H9 (cell line): ENCODE results near the gene BRS3. TPM values are rescaled to one million over a fixed set of nuclear protein-coding genes. Genes with fewer than 3 reads are reported as not detected.

Experiments
- DNase-seq: peaks from one replicate; pipeline ENCODE4 v3.0.0-alpha.2; 2017
- H2AFZ ChIP-seq: one replicate; pipeline ENCODE4 v1.6.1; 2013; ENCODE audit warnings: mild to moderate bottlenecking, low read length, control low read depth, moderate library complexity
- H2AK5ac ChIP-seq: 2 replicates; pipeline ENCODE4 v1.6.1; 2013; ENCODE audit warnings: low read length, control low read depth, mixed read lengths; ENCODE audit not compliant: insufficient read length
- H2BK120ac ChIP-seq: one replicate; pipeline ENCODE4 v1.6.1; 2013; ENCODE audit warnings: low read depth, mild to moderate bottlenecking, low read length, control low read depth, inconsistent platforms; ENCODE audit not compliant: poor library complexity, severe bottlenecking
- H2BK12ac ChIP-seq: 2 replicates; pipeline ENCODE4 v1.6.1; 2013; ENCODE audit warnings: low read length, control low read depth, mixed read lengths, low read depth; ENCODE audit not compliant: insufficient read length
- H2BK15ac ChIP-seq: 2 replicates; pipeline ENCODE4 v1.6.1; 2013; ENCODE audit warnings: low read depth, low read length, control low read depth
- H2BK20ac ChIP-seq: one replicate; pipeline ENCODE4 v1.6.1; 2013; ENCODE audit warnings: low read depth, mild to moderate bottlenecking, low read length, control low read depth, inconsistent platforms; ENCODE audit not compliant: poor library complexity, severe bottlenecking
- H2BK5ac ChIP-seq: 2 replicates; pipeline ENCODE4 v1.6.1; 2013; ENCODE audit warnings: low read length, control low read depth, mixed read lengths; ENCODE audit not compliant: insufficient read length
- H3K14ac ChIP-seq: 2 replicates; pipeline ENCODE4 v1.6.1; 2013; ENCODE audit warnings: low read length, control low read depth; ENCODE audit not compliant: insufficient read depth
- H3K18ac ChIP-seq: 2 replicates; pipeline ENCODE4 v1.6.1; 2013; ENCODE audit warnings: low read depth, mild to moderate bottlenecking, mixed read lengths, low read length, control low read depth; ENCODE audit not compliant: insufficient read length
- H3K23ac ChIP-seq: 2 replicates; pipeline ENCODE4 v1.6.1; 2013; ENCODE audit warnings: low read length, control low read depth, mixed read lengths, low read depth; ENCODE audit not compliant: insufficient read length
- H3K23me2 ChIP-seq: 2 replicates; pipeline ENCODE4 v1.6.1; 2013; ENCODE audit warnings: low read depth, mild to moderate bottlenecking, mixed read lengths, low read length, control low read depth; ENCODE audit not compliant: insufficient read length, poor library complexity, severe bottlenecking
- H3K27ac ChIP-seq: 2 replicates; pipeline ENCODE4 v1.5.1; 2013; ENCODE audit warnings: low read length, control low read depth, mixed read lengths, low read depth; ENCODE audit not compliant: insufficient read length
- H3K27me3 ChIP-seq: 2 replicates; pipeline ENCODE4 v1.6.1; 2013; ENCODE audit warnings: low read length, control low read depth, inconsistent platforms; ENCODE audit not compliant: insufficient read depth
- H3K4ac ChIP-seq: 2 replicates; pipeline ENCODE4 v1.6.1; 2013; ENCODE audit warnings: low read depth, mild to moderate bottlenecking, control low read depth, inconsistent platforms, low read length, moderate library complexity
- H3K4me1 ChIP-seq: 2 replicates; pipeline ENCODE4 v1.6.1; 2013; ENCODE audit warnings: low read length, control low read depth, inconsistent platforms; ENCODE audit not compliant: insufficient read depth
- H3K4me2 ChIP-seq: 2 replicates; pipeline ENCODE4 v1.6.1; 2013; ENCODE audit warnings: low read length, control low read depth, mixed read lengths; ENCODE audit not compliant: insufficient read length, insufficient read depth
- H3K56ac ChIP-seq: 2 replicates; pipeline ENCODE4 v1.6.1; 2013; ENCODE audit warnings: low read depth, mild to moderate bottlenecking, mixed read lengths, low read length, control low read depth; ENCODE audit not compliant: insufficient read length
- H3K79me1 ChIP-seq: 2 replicates; pipeline ENCODE4 v1.6.1; 2013; ENCODE audit warnings: low read depth, mild to moderate bottlenecking, moderate library complexity, low read length, control low read depth, inconsistent platforms; ENCODE audit not compliant: insufficient read depth, poor library complexity, severe bottlenecking
- H3K79me2 ChIP-seq: 2 replicates; pipeline ENCODE4 v1.6.1; 2013; ENCODE audit warnings: low read length, control low read depth, inconsistent platforms; ENCODE audit not compliant: insufficient read depth
- H3K9ac ChIP-seq: 2 replicates; pipeline ENCODE4 v1.6.1; 2013; ENCODE audit warnings: low read length, control low read depth, mixed read lengths; ENCODE audit not compliant: insufficient read length; ENCODE audit errors: extremely low read depth
- H3K9me3 ChIP-seq: one replicate; pipeline ENCODE4 v1.6.1; 2013; ENCODE audit warnings: low read depth, low read length, inconsistent platforms; ENCODE audit not compliant: control insufficient read depth
- H3T11ph ChIP-seq: one replicate; pipeline ENCODE4 v1.6.1; 2013; ENCODE audit warnings: mild to moderate bottlenecking, low read length, control low read depth, inconsistent platforms
- H4K20me1 ChIP-seq: one replicate; pipeline ENCODE4 v1.6.1; 2013; ENCODE audit not compliant: control insufficient read depth, insufficient read length, insufficient read depth
- H4K5ac ChIP-seq: 2 replicates; pipeline ENCODE4 v1.6.1; 2013; ENCODE audit warnings: low read depth, mild to moderate bottlenecking, mixed read lengths, low read length, control low read depth; ENCODE audit not compliant: insufficient read length
- H4K8ac ChIP-seq: replicated peaks from 2 replicates; pipeline ENCODE4 v1.6.1; 2013; ENCODE audit warnings: low read length, control low read depth, mixed read lengths, low read depth; ENCODE audit not compliant: insufficient read length
- H4K91ac ChIP-seq: 2 replicates; pipeline ENCODE4 v1.6.1; 2013; ENCODE audit warnings: low read depth, mild to moderate bottlenecking, moderate library complexity, mixed read lengths, low read length, control low read depth; ENCODE audit not compliant: insufficient read length
- H3K27ac Mint-ChIP-seq, 3 experiments: 2 replicates in 2 of 3; 3 replicates in 1 of 3; pipeline ENCODE4 v1.8.0; 2020 to 2021; ENCODE audit warnings: mixed read lengths in 3 of 3, mild to moderate bottlenecking in 1 of 3, moderate library complexity in 1 of 3
- H3K27me3 Mint-ChIP-seq: 2 replicates; pipeline ENCODE4 v1.8.0; 2021; ENCODE audit warnings: low read depth, mild to moderate bottlenecking, moderate library complexity, mixed read lengths
- H3K36me3 Mint-ChIP-seq, 3 experiments: 2 replicates in 2 of 3; 3 replicates in 1 of 3; pipeline ENCODE4 v1.8.0; 2020 to 2021; ENCODE audit warnings: low read depth in 3 of 3, mixed read lengths in 3 of 3; ENCODE audit not compliant: insufficient read depth in 1 of 3
- H3K4me1 Mint-ChIP-seq, 2 experiments: 2 replicates each; pipeline ENCODE4 v1.8.0; 2020; ENCODE audit warnings: mixed read lengths in 2 of 2
- H3K4me3 Mint-ChIP-seq, 2 experiments: 2 replicates in 1 of 2; 3 replicates in 1 of 2; pipeline ENCODE4 v1.8.0; 2020 to 2021; ENCODE audit warnings: mild to moderate bottlenecking in 2 of 2, mixed read lengths in 2 of 2, moderate library complexity in 1 of 2
- H3K9me3 Mint-ChIP-seq, 2 experiments: 2 replicates in 1 of 2; 3 replicates in 1 of 2; pipeline ENCODE4 v1.8.0; 2020; ENCODE audit warnings: mild to moderate bottlenecking in 2 of 2, mixed read lengths in 2 of 2, moderate library complexity in 1 of 2
- WGBS: extraction: QIAGEN DNeasy Blood & Tissue Kit; methylation state at CpG from one replicate; pipeline ENCODE4 v1.1.7; 2013; ENCODE audit warnings: missing lambda C conversion rate, low lambda C conversion rate, mixed read lengths; ENCODE audit not compliant: insufficient read length; ENCODE audit errors: extremely low coverage; 5-methylcytosine and 5-hydroxymethylcytosine counted together
- total RNA-seq: library from RNA; stranded (reverse); gene quantifications from 2 replicates; pipeline ENCODE4 v1.2.1, GENCODE V29; 2021
- TF ChIP-seq, protein P1 (sequence below): fragments of 200-600 bp; sonication (generic); conservative IDR thresholded peaks from 3 replicates; pipeline ENCODE4 v1.8.0; 2021; ENCODE audit warnings: antibody characterized with exemption, mild to moderate bottlenecking

Gene BRS3
- total RNA-seq, 1 experiment from 2014 or later, result not detected

DNA sequence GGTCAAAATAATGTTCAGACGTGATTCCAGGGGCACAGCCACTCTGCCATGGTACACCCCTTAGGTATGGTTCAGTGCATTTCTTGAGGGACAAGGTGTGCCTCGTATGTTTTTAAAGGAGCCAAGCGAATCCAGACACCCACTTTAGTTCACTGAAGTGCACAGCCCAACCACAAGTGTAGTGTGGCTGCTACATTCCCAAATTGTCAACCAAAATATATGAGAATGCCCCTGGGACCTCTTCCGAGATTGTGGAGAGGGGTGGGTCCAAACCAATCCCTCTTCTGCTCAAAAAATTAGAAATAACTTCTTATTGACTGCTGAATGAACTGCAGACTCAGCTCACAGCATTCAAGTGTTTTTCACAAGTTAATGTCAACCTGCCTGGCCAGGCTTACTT, 7.4 kb upstream of the BRS3 start:
- Histone ChIP-seq H3K14ac (no peak overlapping the region), H3K4me2 (no peak overlapping the region), H2BK12ac (no peak overlapping the region), H2BK15ac (no peak overlapping the region), H4K5ac (no peak overlapping the region), H3K79me1 (no peaks in the 10 kb centered on the region), H2BK20ac (no peak overlapping the region), H3K9ac (no peak overlapping the region), H3K4ac (no peak overlapping the region), H3K4me1 (no peaks in the 10 kb centered on the region), H2BK120ac (no peak overlapping the region), H3K27ac (no peak overlapping the region), H3K18ac (no peak overlapping the region), H2BK5ac (no peak overlapping the region), H2AK5ac (no peak overlapping the region), H3K56ac (no peak overlapping the region), H4K8ac (no peak overlapping the region), H3K79me2 (no peaks in the 10 kb centered on the region), H3K27me3 (no peaks in the 10 kb centered on the region), H4K20me1 (no peaks in the 10 kb centered on the region), H3K9me3 (peaks cover 42% of the 10 kb centered on the region), H3K23ac (no peak overlapping the region), H3K23me2 (no peaks in the 10 kb centered on the region), H2AFZ (no peak overlapping the region), H3T11ph (no peak overlapping the region), H4K91ac (no peak overlapping the region)
- Mint-ChIP-seq H3K9me3 (peaks cover 60 to 72% of the 10 kb centered on the region in 2 experiments), H3K36me3 (no peaks in the 10 kb centered on the region; a peak in 2 of 7 replicates), H3K27me3 (peaks cover 5% of the 10 kb centered on the region), H3K27ac (no peak overlapping the region), H3K4me3 (no peak overlapping the region), H3K4me1 (no peaks in the 10 kb centered on the region)
- DNase-seq, result no peak
- WGBS, result no CpG with 5 or more reads among the region's 4 CpGs
- TF ChIP-seq, protein P1, sequence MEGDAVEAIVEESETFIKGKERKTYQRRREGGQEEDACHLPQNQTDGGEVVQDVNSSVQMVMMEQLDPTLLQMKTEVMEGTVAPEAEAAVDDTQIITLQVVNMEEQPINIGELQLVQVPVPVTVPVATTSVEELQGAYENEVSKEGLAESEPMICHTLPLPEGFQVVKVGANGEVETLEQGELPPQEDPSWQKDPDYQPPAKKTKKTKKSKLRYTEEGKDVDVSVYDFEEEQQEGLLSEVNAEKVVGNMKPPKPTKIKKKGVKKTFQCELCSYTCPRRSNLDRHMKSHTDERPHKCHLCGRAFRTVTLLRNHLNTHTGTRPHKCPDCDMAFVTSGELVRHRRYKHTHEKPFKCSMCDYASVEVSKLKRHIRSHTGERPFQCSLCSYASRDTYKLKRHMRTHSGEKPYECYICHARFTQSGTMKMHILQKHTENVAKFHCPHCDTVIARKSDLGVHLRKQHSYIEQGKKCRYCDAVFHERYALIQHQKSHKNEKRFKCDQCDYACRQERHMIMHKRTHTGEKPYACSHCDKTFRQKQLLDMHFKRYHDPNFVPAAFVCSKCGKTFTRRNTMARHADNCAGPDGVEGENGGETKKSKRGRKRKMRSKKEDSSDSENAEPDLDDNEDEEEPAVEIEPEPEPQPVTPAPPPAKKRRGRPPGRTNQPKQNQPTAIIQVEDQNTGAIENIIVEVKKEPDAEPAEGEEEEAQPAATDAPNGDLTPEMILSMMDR, result no peak
